NCI-H1436 (cell line): Measurements from ENCODE around the gene PAX9.

ENCODE experiments used
- DNase-seq: peaks from one replicate; lab custom pipeline; 2025; lab: John Stamatoyannopoulos, UW

The PAX9 gene

GRCh38 chr14:36661506-36662257 is at the start of gene PAX9:
Gene PAX9, plus strand, starts transcription at chr14:36661860. Its CDS starts 230 bp downstream, at chr14:36662090.
- DNase-seq = peak; percentile 94

GRCh38 chr14:36617824-36618223 is 43.8 kb upstream of the PAX9 start:
- no peak for DNase-seq

DNA sequence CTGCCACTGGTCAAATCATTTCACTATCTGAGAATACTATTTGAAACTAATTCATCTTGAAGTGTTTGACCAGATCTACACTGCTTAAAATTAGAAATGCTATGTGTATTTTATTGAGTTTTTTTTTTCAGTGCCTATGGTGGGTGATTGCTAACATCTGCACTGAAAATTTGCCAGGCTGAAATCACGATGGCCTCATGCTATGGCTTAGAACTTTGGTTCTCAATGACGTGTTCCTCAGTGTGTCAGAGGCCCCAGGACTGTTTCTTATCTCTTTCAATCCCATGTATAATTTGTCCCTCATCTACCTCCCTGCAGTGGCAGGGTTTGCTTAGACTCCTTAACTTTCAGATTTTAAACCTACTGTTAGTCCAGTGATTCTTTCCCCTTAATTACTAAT is 43.0 kb upstream of the PAX9 start:
- no peak for DNase-seq

DNA sequence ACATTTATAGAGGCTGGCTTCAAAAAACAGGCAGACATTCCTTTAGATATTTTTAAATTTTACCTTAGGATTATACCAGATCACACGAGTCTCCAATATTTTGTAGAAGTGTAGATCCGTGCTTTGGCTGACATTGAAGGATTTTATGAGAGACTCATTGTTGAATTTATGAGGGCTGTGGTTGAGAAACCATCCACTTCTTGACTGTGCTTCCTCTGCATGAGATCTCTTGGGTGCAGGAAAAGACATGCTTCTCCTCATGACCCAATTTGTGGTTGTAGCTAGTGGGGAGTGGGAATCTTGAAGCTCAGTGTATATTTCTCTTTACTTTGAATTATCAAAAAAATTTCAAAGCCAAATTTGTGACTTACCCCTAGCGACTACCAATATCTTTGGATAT is 42.5 kb upstream of the PAX9 start:
- DNase-seq = no peak

DNA sequence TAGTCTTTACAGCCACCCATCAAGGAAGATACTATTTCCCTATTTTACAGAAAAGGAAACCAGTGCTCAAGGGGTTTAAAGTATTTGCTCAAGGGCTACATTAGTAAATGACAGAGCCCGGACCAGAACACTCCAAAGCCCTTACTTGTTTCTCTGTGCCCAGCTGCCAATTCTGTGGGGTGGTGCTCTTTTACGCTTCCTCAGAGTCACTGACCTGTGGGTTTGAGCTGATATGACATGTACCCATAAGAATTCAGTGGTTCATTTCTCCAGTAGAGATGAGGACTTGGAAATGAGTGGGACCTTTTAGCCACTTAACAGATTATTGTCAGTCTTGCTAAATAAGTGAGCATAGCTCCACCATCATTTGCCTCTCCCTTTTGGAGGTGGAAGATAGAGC is 41.8 kb upstream of the PAX9 start:
- DNase-seq = no peak

- no peak for DNase-seq
These were observed 36.6 kb upstream of the PAX9 start for GRCh38 chr14:36625014-36625413.

- no peak for DNase-seq
These were observed 36.2 kb upstream of the PAX9 start for GRCh38 chr14:36625436-36625835.

DNA sequence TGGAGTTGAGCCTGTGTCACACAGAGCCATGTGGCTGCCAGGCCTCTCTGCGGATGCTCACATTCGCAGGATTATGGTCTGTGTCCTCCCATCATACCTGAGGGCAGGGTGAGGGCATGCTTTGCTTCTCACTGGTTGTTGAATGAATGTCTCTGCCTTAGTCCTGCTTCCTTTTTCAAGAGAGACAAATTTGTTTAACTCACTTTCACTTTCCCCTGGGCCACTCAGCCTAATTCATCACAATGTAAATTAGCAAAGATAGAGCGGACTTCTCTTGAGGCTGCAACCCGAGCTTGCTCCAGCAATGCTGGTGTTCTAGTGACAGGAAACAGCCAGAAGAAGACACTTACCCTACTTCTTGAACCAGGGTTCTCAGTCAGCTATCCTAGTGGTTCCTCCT is 35.5 kb upstream of the PAX9 start:
- no peak for DNase-seq

GRCh38 chr14:36627981-36628380 is 33.7 kb upstream of the PAX9 start:
- DNase-seq = no peak

DNA sequence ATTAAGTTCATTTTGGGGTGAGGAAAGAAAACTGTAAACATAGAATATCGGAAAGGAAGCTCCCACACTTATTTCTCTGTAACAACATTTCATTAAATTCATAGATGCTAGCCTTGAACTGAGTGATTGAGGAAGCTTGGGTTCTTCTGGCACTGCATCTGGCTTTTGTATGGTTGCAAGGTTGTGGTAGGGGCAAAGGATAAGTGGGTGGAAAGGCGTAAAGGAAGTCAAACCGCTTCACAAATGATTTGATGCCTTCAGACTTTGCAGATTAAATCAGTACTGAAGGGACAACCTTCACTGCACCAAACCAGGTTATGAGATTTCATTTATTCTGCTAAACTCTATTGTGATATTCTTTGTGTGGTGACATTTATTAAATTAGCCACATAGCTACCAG is 28.1 kb upstream of the PAX9 start:
- DNase-seq = no peak

DNA sequence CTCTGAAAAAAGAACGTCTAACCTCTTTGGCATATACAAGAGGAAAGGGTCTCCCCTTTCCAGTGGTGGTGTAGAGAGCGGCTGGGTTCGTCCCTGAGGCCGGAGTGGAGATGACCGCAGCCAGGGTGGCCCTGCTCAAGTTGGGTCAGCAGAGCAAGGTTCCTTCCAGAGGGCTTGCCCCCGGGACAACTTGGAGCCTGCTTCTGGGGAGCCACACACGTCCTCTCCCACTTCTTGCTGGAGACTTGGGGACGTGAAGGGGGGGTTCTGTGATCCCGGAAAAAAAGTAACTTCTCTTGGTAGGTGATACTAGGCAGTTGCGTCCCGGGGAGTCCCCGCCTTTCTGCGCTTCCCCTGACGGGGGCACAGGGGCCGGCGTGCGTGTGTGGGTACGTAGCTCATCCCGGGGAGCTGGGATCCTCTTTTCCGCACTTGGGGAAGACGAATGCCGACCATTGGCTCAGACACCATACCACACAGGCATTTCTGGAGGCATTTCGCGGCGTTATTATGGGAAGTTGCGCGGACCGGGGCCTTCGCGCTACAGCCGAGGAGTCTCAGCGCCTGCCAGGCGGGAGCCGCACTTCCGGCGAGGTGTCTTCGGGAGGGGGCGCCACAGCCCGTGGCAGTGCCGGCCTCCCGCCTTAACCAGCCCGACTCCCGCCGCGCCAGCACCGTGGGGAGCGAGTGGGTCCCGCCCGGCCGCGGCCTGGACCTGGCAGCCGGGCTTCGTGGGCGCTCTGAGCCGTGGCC is 14.8 kb upstream of the PAX9 start:
- DNase-seq = peak; percentile 42

GRCh38 chr14:36647417-36647823 is 14.2 kb upstream of the PAX9 start:
- no peak for DNase-seq

- peak; percentile 61 for DNase-seq
These were observed 13.6 kb upstream of the PAX9 start for GRCh38 chr14:36647824-36648753.

- no peak for DNase-seq
These were observed 11.6 kb upstream of the PAX9 start for GRCh38 chr14:36649872-36650650.

- DNase-seq = no peak
These were observed 9.0 kb upstream of the PAX9 start for GRCh38 chr14:36652542-36653201.

GRCh38 chr14:36653413-36653812 is 8.2 kb upstream of the PAX9 start:
- no peak for DNase-seq

DNA sequence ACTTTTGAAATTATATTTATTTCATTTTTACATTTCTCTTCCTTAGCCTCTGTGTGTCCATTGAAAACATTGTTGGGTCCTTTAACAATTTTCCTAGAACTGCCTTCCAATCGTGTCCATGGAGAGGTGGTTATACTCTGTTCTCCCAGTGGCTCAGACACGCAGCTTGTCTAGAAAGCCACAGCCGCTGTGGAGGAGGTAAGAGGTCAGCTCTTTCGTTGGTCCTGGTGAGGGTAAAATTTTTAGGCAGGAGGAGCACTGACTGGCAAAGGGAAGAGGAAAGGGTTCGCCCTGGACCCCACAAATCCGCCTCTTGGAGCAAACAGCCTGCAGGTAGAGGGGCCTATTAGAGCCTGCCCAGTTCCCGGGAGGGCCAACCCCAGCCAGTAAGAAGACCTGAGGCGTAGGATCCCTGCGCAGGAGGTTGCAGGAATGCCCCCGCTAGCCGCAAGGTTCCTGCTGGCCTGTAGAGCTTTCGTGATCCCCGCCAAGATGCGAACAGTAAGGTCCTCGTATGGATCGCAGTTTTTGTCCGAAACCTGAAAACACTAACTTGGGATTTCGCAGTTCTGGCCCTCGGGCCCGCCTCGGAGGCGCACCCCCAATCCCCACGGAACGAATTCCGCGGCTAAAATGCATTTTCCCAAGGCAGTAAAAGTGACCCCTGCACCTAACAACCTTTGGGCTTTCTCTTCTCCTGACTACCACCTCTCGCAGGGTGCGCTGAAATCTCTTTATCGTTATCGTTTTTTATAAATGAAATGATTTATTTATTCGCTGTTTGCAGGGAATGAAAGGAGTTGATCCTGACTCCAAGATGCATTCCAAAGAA is 7.5 kb upstream of the PAX9 start:
- DNase-seq = no peak

- DNase-seq = no peak
These were observed 6.8 kb upstream of the PAX9 start for GRCh38 chr14:36654794-36655381.

DNA sequence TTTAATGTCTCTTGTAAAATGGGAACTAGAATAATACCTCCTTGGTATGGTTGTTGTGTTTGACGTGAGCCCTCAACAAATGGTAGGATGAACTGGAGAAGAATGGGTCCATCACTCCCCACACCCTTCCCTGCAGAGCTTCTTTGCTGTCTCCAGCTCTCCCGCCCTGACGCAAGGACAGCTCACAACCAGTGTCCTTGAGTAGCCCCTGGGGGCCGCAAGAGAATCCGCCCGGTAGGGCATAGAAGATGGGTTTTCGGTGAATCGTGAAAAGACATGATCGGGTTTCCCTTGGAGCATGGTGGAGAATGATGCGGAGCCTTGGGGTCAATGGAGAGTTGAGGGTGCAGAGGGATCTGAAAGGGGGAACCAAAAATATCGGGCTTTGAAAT is 6.1 kb upstream of the PAX9 start:
- DNase-seq = no peak
